ENCODE results near the gene CROCC2. TPM values are rescaled to one million over a fixed set of nuclear protein-coding genes. Genes with fewer than 3 reads are reported as not detected.

Gene CROCC2
- total RNA-seq, 2 experiments from 2014 or later, result not detected

GRCh38 chr2:240946046-240946445, 39.9 kb downstream of the CROCC2 start:
- ChIA-PET POLR2A (no interaction called here), CTCF (no interaction called here)
- Mint-ChIP-seq H3K27me3 (no peaks in the 10 kb centered on the region), H3K36me3 (ENCODE audit: low read depth) (no peaks in the 10 kb centered on the region), H3K4me3 (no peak overlapping the region), H3K4me1 (ENCODE audit: low read depth) (no peaks in the 10 kb centered on the region), H3K9me3 (no peaks in the 10 kb centered on the region), H3K27ac (no peak overlapping the region)
- no peak for TF ChIP-seq CTCF (IDR thresholded peaks at IDR 0.05)
- intact Hi-C loops (cut with micrococcal nuclease), result no loop called here
- no peak for ATAC-seq
- DNase-seq, result no peak

GRCh38 chr2:240946654-240947053, 40.5 kb downstream of the CROCC2 start:
- no peak for TF ChIP-seq CTCF (IDR thresholded peaks at IDR 0.05)
- DNase-seq (no peak), ATAC-seq (no peak)
- no peaks in the 10 kb centered on the region for H3K4me1 Mint-ChIP-seq (ENCODE audit: low read depth)
- CTCF ChIA-PET, result no interaction called here
- no peaks in the 10 kb centered on the region for H3K27me3 Mint-ChIP-seq
- no peaks in the 10 kb centered on the region for H3K36me3 Mint-ChIP-seq (ENCODE audit: low read depth)
- intact Hi-C loops (cut with micrococcal nuclease), result no loop called here
- H3K4me3 Mint-ChIP-seq, result no peak overlapping the region
- H3K9me3 Mint-ChIP-seq, result no peaks in the 10 kb centered on the region
- POLR2A ChIA-PET, result no interaction called here
- H3K27ac Mint-ChIP-seq, result no peak overlapping the region

GRCh38 chr2:240947176-240947575, 41.0 kb downstream of the CROCC2 start:
- Mint-ChIP-seq H3K4me1 (ENCODE audit: low read depth) (no peaks in the 10 kb centered on the region), H3K9me3 (no peaks in the 10 kb centered on the region), H3K36me3 (ENCODE audit: low read depth) (no peaks in the 10 kb centered on the region), H3K4me3 (no peak overlapping the region), H3K27ac (no peak overlapping the region), H3K27me3 (no peaks in the 10 kb centered on the region)
- no peak for ATAC-seq
- DNase-seq, result no peak
- intact Hi-C loops (cut with micrococcal nuclease), result no loop called here
- ChIA-PET POLR2A (no interaction called here), CTCF (no interaction called here)
- no peak for TF ChIP-seq CTCF (IDR thresholded peaks at IDR 0.05)

GRCh38 chr2:240947607-240948006, 41.5 kb downstream of the CROCC2 start:
- H3K4me1 Mint-ChIP-seq (ENCODE audit: low read depth), result no peaks in the 10 kb centered on the region
- no peak overlapping the region for H3K4me3 Mint-ChIP-seq
- DNase-seq (no peak), ATAC-seq (no peak)
- intact Hi-C loops (cut with micrococcal nuclease), result no loop called here
- no peaks in the 10 kb centered on the region for H3K9me3 Mint-ChIP-seq
- no peak for TF ChIP-seq CTCF (IDR thresholded peaks at IDR 0.05)
- no peaks in the 10 kb centered on the region for H3K27me3 Mint-ChIP-seq
- ChIA-PET CTCF (no interaction called here), POLR2A (no interaction called here)
- no peaks in the 10 kb centered on the region for H3K36me3 Mint-ChIP-seq (ENCODE audit: low read depth)
- H3K27ac Mint-ChIP-seq, result no peak overlapping the region

- CTCF ChIA-PET, result no interaction called here
- Mint-ChIP-seq H3K9me3 (no peaks in the 10 kb centered on the region), H3K4me1 (ENCODE audit: low read depth) (no peaks in the 10 kb centered on the region), H3K27ac (no peak overlapping the region), H3K36me3 (ENCODE audit: low read depth) (no peaks in the 10 kb centered on the region), H3K4me3 (no peak overlapping the region), H3K27me3 (no peaks in the 10 kb centered on the region)
- TF ChIP-seq CTCF (IDR thresholded peaks at IDR 0.05), result no peak
- intact Hi-C loops (cut with micrococcal nuclease), result no loop called here
- POLR2A ChIA-PET, result no interaction called here
- ATAC-seq, result no peak
- no peak for DNase-seq
Measured at GRCh38 chr2:240948086-240948485, 42.0 kb downstream of the CROCC2 start.
